H1 (cell line): ENCODE data around the gene UCP1. TPM values are rescaled to one million over a fixed set of nuclear protein-coding genes. Genes with fewer than 3 reads are reported as not detected.

Experiments used
- ATF3 ChIP-seq: IDR thresholded peaks from 2 replicates; pipeline ENCODE4 v1.6.1; 2011; ENCODE audit warnings: low read depth, mild to moderate bottlenecking, low read length; ENCODE audit not compliant: insufficient read depth
- CHD2 ChIP-seq: IDR thresholded peaks from 2 replicates; pipeline ENCODE4 v1.6.1; 2012; ENCODE audit warnings: low read length, improper control_type of control experiment
- CHD7 ChIP-seq: fragments of 300-600 bp; sonication (generic); IDR thresholded peaks from 2 replicates; pipeline ENCODE4 v1.7.1; 2012; ENCODE audit warnings: low read length, moderate library complexity, mild to moderate bottlenecking, inconsistent platforms; ENCODE audit not compliant: insufficient replicate concordance
- EP300 ChIP-seq, 2 experiments: IDR thresholded peaks; 1 replicate in 1 of 2; 2 replicates in 1 of 2; pipeline ENCODE4 v1.6.1; 2011 to 2012; ENCODE audit warnings: low read depth in 2 of 2, low read length in 2 of 2, mild to moderate bottlenecking in 2 of 2, borderline replicate concordance in 1 of 2, inconsistent platforms in 1 of 2, moderate library complexity in 1 of 2
- KDM1A ChIP-seq: fragments of 200-600, 300-600 bp; sonication (generic); IDR thresholded peaks from 2 replicates; pipeline ENCODE4 v1.7.1; 2016; ENCODE audit warnings: mild to moderate bottlenecking, low read length, borderline replicate concordance
- NRF1 ChIP-seq: IDR thresholded peaks from 2 replicates; pipeline ENCODE4 v1.6.1; 2011; ENCODE audit warnings: mild to moderate bottlenecking, low read depth, low read length, improper control_type of control experiment
- POLR2AphosphoS5 ChIP-seq: IDR thresholded peaks from 2 replicates; pipeline ENCODE4 v1.6.1; 2011; ENCODE audit warnings: low read depth, low read length
- RNF2 ChIP-seq: fragments of 200-900, 300-1000 bp; sonication (generic); IDR thresholded peaks from 2 replicates; pipeline ENCODE4 v1.7.1; 2016; ENCODE audit warnings: borderline replicate concordance, low read depth, mild to moderate bottlenecking, antibody characterized with exemption, low read length; ENCODE audit not compliant: poor library complexity, severe bottlenecking; ENCODE audit errors: missing control alignments
- RXRA ChIP-seq: IDR thresholded peaks from 2 replicates; pipeline ENCODE4 v1.6.1; 2011; ENCODE audit warnings: low read depth, mild to moderate bottlenecking, low read length, moderate library complexity; ENCODE audit not compliant: insufficient read depth
- SP2 ChIP-seq: IDR thresholded peaks from 2 replicates; pipeline ENCODE4 v1.6.1; 2012; ENCODE audit warnings: mild to moderate bottlenecking, low read length, inconsistent platforms
- polyA plus RNA-seq, 7 experiments: library from polyadenylated mRNA; depleted of rRNA in 3 of 7; stranded (reverse) in 5 of 7; unstranded in 2 of 7; fragments of >200 nt in 5 of 7; fragments of 200-250 nt in 2 of 7; gene quantifications; 1 replicate in 5 of 7; 2 replicates in 1 of 7; 4 replicates in 1 of 7; pipeline versions ENCODE4 v1.2.1 to v1.2.3, GENCODE V29; 2011 to 2013; ENCODE audit warnings: missing spikeins in 2 of 7, mixed read lengths in 2 of 7
- total RNA-seq: library from RNA; stranded (reverse); fragmentation: NEBNext Ultra II Directional; extraction: Animal tissue kit (Norgen Biotek cat#: 25700); gene quantifications from 2 replicates; pipeline ENCODE4 v1.2.1, GENCODE V29; 2021

Gene UCP1
- total and polyA plus RNA-seq, 2 of the 8 experiments (the other 6 are each of a cell fraction or from before 2014, with no cell fraction given): 0.20 to 0.44 TPM

- no peak for TF ChIP-seq CHD7
- no peak for TF ChIP-seq RXRA
- no peak for TF ChIP-seq RNF2
- no peak for TF ChIP-seq SP2
- TF ChIP-seq NRF1: no peak
- no peak for TF ChIP-seq EP300 (IDR thresholded peaks at IDR 0.05; ENCODE audit: borderline replicate concordance in 1 of 2, low read depth in 2 of 2, low read length in 2 of 2)
- TF ChIP-seq CHD2: no peak
- TF ChIP-seq POLR2AphosphoS5: no peak
- no peak for TF ChIP-seq KDM1A
- TF ChIP-seq ATF3: no peak
Measured at GRCh38 chr4:140529434-140529833, 39.3 kb downstream of the UCP1 start (continued).
